HG02884 (cell line): Measurements from ENCODE around the gene USH1C.

Experiments
- ATAC-seq: cut with Tn5 transposase; IDR thresholded peaks from one replicate; pipeline ENCODE4 v1.9.1; 2021; ENCODE audit warnings: mild to moderate bottlenecking, moderate library complexity; ENCODE audit not compliant: unreplicated experiment

Gene USH1C

DNA sequence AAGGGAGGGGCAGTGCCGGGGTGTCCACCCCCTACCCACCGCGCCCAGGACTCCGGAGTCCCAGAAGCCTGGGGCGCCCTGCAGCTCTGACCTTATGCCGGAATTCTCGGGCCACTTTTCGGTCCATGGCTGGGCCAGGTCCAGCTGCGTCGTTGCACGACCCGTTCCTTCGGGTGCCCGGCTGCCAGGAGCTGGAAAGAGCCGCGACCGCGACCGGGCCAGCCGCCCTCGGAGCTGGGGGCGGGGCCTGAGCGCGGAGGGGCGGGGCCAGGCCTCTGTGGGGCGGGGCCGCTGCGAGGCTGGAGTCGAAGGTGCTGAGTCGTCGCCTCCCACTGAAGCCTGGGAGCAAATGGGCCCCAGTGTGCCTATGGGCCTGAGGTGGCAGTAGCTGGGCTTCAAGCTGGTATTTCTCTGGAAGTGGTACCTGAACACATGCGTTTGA lies at the start of gene USH1C:
USH1C (minus strand) TSS at position 236 of the 442 bp plus-strand sequence; CDS start at position 127, 109 bp downstream.
- no peak for ATAC-seq

DNA sequence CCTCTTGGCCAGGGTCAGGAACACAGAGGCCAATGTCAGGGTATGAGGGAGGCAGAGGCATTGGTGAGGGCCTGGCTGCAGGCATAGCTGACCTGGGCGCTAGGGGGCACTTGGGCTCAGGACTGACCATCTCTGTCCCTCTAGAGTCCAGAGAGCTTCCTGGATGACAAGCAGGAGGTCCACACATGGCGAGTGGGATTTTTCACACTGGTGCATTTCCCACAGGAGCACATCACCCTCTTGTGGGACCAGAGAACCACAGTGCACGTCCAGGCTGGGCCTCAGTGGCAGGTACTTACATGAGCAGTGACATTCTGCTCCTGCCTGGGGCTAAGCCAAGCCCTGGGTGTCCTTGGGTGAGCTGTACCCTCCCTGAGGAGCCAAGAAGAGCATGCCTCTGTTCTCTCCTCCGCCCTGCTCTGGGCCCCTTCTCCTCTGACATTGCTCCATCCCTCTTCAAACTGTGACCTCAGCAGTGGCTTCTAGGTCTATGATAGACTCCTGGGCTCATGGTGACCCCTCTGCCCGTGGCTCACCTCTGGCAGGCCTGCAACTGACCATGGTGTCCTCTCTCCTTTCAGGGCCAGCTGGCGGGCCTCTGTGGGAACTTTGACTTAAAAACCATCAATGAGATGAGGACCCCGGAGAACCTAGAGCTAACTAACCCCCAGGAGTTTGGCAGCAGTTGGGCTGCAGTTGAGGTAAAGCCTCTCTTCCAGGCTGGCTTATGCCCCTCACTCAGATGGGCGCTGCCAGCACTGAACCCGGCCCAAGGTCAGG lies 49.4 kb upstream of the USH1C start:
- ATAC-seq = no peak

GRCh38 chr11:17591293-17591692 lies 47.1 kb upstream of the USH1C start:
- ATAC-seq = no peak

DNA sequence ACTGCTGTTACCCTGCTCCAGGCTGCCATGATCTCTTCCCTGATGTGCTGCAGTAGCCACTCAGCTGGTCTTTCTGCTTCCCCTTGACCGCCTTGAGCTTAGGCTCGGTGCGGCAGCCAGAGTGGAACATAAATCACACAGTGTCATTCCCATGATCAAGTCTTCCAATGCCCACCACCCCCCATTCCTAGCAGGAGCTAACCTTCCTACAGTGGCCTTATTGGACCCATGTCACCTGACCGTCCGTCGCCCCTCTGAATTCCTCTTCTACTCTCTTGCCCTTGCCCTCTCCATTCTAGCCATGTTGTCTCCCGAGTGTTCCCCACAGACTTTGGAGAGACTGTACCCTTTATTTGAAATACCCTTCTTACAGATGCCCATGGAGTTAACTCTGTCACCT lies 46.2 kb upstream of the USH1C start:
- ATAC-seq = no peak

DNA sequence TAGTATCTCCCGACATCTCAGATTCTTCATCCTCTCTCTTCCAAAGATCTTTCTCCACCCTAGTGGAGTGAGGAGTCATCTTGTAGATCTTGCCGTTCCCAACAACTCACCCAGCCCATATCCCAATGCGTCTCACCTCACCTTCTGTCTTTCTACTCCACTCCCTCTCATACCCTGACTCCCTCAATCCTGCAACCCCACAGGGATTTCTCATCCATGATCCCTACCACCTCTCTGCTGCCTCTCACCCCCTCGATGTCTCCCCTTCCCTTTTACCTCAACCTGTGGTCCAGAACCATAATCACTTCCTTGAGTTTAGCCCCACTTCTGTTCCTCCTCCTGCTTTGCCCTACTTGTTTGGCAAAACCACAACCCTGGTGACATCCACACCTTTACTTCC lies 44.5 kb upstream of the USH1C start:
- ATAC-seq = no peak

DNA sequence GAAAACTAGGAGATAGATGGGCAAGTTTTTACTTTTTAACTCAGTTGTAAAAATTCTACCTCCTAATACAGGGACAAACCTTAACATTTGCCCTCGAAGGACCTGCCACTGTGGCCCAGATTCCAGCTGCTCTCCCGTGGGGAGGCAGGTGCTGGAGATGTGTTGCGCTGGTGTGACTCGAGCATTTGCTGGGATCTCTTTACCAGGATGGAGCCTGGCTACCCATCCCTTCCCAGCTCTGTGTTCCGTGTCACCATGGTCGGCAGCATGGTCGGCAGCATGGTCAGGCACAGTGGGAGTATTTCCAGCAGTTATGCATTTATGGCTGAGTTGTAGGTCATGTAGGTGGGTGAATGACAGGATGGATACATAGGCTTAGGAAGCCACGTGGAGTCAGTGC lies 44.0 kb upstream of the USH1C start:
- no peak for ATAC-seq

DNA sequence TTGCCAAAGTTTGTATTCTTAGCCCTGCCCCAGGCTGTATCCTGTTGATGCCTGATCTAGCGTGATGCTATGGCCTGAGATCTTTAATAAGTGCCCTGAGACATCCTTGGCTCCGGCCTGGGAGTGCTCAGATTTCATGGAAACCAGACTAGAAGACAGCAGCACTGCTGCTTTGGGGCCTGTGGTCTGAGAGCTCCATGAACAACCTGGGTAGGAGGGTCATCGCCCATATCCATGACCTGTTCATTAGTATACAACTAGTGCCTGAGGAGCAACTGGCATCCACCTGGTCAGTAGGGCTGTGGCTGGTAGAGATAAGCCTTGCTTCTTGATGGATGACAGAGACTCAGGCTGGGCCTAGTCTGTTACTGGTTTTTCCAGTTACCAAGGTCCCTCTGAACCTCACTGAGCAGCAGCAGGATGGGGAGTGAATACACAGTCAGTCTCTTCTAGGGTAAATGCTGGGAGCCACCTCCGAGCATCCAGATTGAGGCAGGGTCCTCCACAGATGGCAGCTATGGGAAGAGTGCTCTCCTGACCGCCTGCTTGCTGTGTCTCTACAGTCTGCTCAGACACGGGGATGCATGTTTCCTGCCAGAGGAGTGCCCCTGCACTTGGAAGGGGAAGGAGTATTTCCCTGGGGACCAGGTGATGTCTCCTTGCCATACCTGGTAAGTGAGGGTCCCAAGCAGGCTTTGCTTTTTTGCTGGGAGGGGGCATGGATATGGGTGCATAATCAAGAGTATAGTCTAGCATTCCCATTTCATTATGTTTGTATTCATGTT lies 41.9 kb upstream of the USH1C start:
- ATAC-seq = no peak

- no peak for ATAC-seq
These were observed 37.5 kb upstream of the USH1C start for GRCh38 chr11:17581732-17582053.

GRCh38 chr11:17581036-17581731 lies 37.0 kb upstream of the USH1C start:
- no peak for ATAC-seq

DNA sequence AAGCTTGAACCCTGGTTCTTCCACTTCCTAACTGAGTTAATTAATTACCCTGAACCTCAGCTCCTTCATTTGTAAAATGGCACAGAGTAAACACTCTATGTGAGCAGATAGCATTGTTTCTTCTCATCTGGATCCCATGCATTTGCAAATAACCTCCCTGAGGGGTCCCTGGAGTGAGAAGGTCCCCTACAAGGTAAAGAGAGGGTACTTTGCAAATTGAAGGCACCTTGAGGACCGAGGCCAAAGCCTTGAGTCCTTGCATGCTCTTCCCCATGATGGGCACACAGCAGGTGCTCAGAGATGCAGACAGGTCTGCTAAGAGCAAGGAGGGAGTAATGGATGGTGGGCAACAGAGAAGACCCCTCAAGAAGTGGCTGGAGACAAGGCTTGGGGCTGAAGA lies 36.1 kb upstream of the USH1C start:
- ATAC-seq = no peak

DNA sequence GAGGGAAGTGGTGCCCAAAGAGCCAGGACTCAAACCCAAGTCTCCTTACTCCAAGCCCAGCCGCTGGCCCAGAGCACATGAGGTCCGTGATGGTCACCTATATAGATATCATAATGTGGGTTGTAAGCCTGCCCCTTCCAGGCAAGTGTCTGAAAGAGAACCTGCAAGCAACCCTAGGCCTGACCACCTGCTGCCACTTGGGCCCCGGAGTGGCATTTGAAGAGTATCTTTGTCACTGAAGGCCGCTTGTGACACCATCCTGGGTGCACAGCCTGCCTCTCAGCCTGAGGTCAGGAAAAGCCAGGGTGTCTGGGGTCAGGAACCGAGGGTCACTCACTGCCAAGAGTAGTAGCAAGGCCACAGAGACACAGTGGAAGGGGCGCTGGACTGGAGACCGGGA lies 35.2 kb upstream of the USH1C start:
- no peak for ATAC-seq

DNA sequence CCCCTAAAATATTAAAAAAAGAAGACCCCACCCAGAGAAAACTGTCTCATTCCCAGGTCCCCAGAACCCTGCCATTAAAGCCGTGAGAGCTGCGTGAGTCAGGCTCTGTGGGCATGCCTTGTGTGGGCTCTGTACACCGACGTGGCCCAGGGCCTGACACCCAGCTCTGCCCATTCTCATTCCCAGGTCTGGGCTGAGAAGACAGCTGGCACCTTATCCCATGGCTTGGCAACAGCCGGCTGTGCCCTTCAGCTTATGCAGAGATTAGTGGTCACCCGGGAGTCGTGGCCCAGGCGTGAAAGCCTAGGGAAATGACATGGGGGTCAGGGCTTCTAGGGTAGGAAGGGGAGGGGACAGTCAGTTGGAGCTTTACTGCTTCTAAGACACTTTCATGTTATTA lies 34.7 kb upstream of the USH1C start:
- no peak for ATAC-seq

DNA sequence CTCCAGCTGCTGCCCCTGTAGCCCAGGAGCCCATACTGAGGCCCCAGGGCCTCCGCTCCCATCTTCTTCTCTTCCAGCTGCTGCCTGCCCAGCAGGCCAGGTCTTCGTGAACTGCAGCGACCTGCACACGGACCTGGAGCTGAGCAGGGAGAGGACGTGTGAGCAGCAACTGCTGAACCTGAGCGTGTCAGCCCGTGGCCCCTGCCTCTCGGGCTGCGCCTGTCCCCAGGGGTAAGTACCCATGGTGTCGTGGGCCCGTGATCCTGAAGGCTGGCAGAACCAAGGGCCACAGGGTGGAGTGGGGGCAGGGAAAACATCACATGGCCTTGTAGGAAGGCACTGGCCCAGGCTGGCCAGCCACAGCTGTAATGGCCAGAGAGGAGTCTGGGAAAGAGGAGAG lies 34.1 kb upstream of the USH1C start:
- ATAC-seq = no peak

- no peak for ATAC-seq
These were observed 31.5 kb upstream of the USH1C start for GRCh38 chr11:17575431-17576425.

DNA sequence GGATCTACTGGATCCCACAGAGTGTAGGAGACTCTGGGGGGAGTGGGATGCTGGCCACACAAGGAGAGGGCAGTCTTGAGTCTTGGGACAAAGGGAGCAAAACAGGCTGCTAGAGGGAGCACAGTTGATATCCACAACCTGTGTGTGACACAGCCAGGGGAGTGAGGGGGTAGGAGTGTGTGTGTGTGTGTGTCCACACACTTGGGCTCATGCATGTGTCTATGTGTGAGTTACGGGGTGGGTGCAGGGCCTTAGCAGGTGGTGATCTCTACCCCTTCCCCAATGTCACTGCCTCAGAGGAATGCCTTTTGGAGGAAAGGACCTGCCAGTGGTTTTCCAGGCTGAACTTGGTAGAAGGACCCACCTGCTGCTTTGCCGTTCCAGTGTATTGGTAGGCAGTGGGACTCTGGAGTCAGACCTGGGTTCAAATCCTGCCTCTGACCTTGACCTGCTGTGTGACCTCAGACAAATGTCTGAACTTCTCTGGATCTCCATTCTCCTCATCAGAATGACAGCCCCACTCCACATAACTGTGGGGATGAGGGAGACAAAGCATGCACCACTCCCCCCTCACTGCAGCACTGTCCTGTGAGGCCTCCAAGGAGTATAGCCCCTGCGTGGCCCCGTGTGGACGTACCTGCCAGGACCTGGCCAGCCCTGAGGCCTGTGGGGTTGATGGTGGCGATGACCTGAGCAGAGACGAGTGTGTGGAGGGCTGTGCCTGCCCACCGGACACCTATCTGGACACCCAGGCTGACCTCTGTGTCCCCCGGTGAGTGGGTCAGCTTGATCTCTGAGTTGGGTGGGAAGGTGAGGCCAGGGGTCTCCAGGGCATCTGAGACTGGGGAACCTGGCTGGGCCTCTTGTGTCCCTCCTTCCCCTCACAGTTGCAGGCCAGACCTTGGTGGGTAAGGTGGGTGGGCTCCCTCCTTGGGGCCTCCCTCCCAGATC lies 30.2 kb upstream of the USH1C start:
- no peak for ATAC-seq

DNA sequence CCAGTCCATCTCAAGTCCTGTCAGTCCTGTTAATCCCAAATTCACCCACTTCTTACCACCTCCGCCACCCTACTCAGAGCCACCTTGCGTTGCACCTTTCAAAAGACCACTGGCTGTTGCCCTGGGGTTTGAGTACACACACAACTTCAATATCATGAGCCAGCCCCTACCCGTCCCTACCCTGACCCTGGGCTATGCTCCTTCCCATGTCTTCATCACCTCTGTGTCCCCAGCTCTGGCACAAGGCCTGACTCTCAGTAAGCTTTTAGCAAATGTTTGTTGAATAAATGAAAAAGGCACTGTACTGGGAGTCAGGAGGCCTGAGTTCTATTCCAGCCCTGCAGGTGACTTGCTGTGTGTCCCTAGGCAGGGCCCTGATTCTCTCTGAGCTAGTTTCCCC lies 29.3 kb upstream of the USH1C start:
- ATAC-seq = no peak

GRCh38 chr11:17572791-17573460 lies 28.7 kb upstream of the USH1C start:
- no peak for ATAC-seq

DNA sequence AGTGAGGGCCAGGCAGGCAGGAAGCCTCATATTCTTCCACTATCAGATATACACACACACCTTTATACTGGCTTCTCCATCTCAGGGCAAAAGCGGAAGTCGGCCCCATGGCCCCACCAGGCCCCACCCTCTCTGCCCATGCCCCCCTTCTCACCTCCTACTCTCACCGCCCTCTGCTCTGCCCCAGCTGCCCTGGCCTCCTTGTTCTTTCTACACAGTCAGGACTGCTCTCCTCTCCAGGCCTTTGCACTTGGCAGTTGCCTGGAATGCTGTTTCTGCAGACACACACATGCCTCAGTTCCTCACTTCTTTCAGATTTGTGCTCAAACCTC lies 28.1 kb upstream of the USH1C start:
- ATAC-seq = no peak
